Bronchial epithelial cell (primary cell): ENCODE results near the gene CCDC71L. TPM values are rescaled to one million over a fixed set of nuclear protein-coding genes. Genes with fewer than 3 reads are reported as not detected.

ENCODE experiments used
- DNase-seq: peaks from one replicate; pipeline ENCODE4 v3.0.0-alpha.2; 2010; ENCODE audit warnings: low read depth
- FAIRE-seq: peaks from 2 replicates; lab custom pipeline; 2011; peaks lifted over from hg19 to GRCh38; lab: Jason Lieb, UNC
- H3K27me3 ChIP-seq: 2 replicates; pipeline ENCODE4 v1.5.1; 2011; ENCODE audit warnings: low read length; ENCODE audit not compliant: control insufficient read depth, insufficient read depth
- H3K36me3 ChIP-seq: 2 replicates; pipeline ENCODE4 v1.5.1; 2011; ENCODE audit warnings: low read length; ENCODE audit not compliant: control insufficient read depth, insufficient read depth
- H3K4me3 ChIP-seq: 2 replicates; pipeline ENCODE4 v1.5.1; 2011; ENCODE audit warnings: mild to moderate bottlenecking, low read depth, low read length, control low read depth
- CTCF ChIP-seq: IDR thresholded peaks from 2 replicates; pipeline ENCODE4 v1.5.1; 2011; ENCODE audit warnings: mild to moderate bottlenecking, moderate library complexity, low read length, control low read depth, inconsistent platforms; ENCODE audit not compliant: insufficient read depth, severe bottlenecking
- total RNA-seq: library from RNA; depleted of rRNA; stranded (reverse); fragments of >200 nt; gene quantifications from 2 replicates; pipeline ENCODE4 v1.2.1, GENCODE V29; 2014

CCDC71L gene
- total RNA-seq, 1 donor from 2014 or later: 6.6 TPM

GRCh38 chr7:106622654-106623314 is 38.2 kb downstream of the CCDC71L start:
- FAIRE-seq (no peak), DNase-seq (no peak)
- Histone ChIP-seq H3K36me3 (no peaks in the 10 kb centered on the region), H3K4me3 (no peak overlapping the region), H3K27me3 (no peaks in the 10 kb centered on the region)
- TF ChIP-seq CTCF: no peak

GRCh38 chr7:106621393-106622132 is 39.4 kb downstream of the CCDC71L start:
- Histone ChIP-seq H3K27me3 (no peaks in the 10 kb centered on the region), H3K36me3 (no peaks in the 10 kb centered on the region), H3K4me3 (no peak overlapping the region)
- TF ChIP-seq CTCF: no peak
- FAIRE-seq (no peak), DNase-seq (no peak)

GRCh38 chr7:106620676-106621075 is 40.3 kb downstream of the CCDC71L start:
- no peak for FAIRE-seq
- no peaks in the 10 kb centered on the region for H3K27me3 ChIP-seq
- DNase-seq: no peak
- TF ChIP-seq CTCF: no peak
- no peak overlapping the region for H3K4me3 ChIP-seq
- H3K36me3 ChIP-seq: no peaks in the 10 kb centered on the region

GRCh38 chr7:106620034-106620433 is 40.9 kb downstream of the CCDC71L start:
- no peak for TF ChIP-seq CTCF
- H3K4me3 ChIP-seq: no peak overlapping the region
- no peak for FAIRE-seq
- no peak for DNase-seq
- H3K36me3 ChIP-seq: no peaks in the 10 kb centered on the region
- H3K27me3 ChIP-seq: no peaks in the 10 kb centered on the region

GRCh38 chr7:106619213-106619612 is 41.7 kb downstream of the CCDC71L start:
- no peaks in the 10 kb centered on the region for H3K36me3 ChIP-seq
- no peak for TF ChIP-seq CTCF
- no peaks in the 10 kb centered on the region for H3K27me3 ChIP-seq
- no peak overlapping the region for H3K4me3 ChIP-seq
- FAIRE-seq (no peak), DNase-seq (no peak)
